ENCODE results near the gene CHRNB2. TPM values are rescaled to one million over a fixed set of nuclear protein-coding genes. Genes with fewer than 3 reads are reported as not detected.

Gene CHRNB2
- total and polyA plus RNA-seq, 10 donors = 0.03 to 0.32 (median 0.18) TPM; not detected in 7

- intact Hi-C loops (cut with DNase I; ENCODE audit: low total_unique reads) = no loop called here
- Histone ChIP-seq H3K9me3 (no peaks in the 10 kb centered on the region), H3K27me3 (replicated peaks in 1 of 7) (no peaks in the 10 kb centered on the region), H3K36me3 (peaks cover 0 to 11% (median 2%) of the 10 kb centered on the region in 6 donors), H3K4me3 (no peak overlapping the region), H3K27ac (no peak overlapping the region), H3K4me1 (peaks cover 9 to 62% (median 22%) of the 10 kb centered on the region in 6 donors)
- no peak for DNase-seq
- 97 to 100% (median 98%) methylated on average over 4 of the region's 4 CpGs for WGBS, 5 donors
- no peak for TF ChIP-seq POLR2AphosphoS5 (IDR thresholded peaks at IDR 0.05)
- no peak for TF ChIP-seq POLR2A (IDR thresholded peaks at IDR 0.05)
- TF ChIP-seq, protein P1, sequence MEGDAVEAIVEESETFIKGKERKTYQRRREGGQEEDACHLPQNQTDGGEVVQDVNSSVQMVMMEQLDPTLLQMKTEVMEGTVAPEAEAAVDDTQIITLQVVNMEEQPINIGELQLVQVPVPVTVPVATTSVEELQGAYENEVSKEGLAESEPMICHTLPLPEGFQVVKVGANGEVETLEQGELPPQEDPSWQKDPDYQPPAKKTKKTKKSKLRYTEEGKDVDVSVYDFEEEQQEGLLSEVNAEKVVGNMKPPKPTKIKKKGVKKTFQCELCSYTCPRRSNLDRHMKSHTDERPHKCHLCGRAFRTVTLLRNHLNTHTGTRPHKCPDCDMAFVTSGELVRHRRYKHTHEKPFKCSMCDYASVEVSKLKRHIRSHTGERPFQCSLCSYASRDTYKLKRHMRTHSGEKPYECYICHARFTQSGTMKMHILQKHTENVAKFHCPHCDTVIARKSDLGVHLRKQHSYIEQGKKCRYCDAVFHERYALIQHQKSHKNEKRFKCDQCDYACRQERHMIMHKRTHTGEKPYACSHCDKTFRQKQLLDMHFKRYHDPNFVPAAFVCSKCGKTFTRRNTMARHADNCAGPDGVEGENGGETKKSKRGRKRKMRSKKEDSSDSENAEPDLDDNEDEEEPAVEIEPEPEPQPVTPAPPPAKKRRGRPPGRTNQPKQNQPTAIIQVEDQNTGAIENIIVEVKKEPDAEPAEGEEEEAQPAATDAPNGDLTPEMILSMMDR (IDR thresholded peaks at IDR 0.05 in 8 of 11, conservative IDR thresholded peaks at IDR 0.05 in 3 of 11) = no peak
These were observed 46.7 kb downstream of the CHRNB2 start for GRCh38 chr1:154614247-154614646.

DNA sequence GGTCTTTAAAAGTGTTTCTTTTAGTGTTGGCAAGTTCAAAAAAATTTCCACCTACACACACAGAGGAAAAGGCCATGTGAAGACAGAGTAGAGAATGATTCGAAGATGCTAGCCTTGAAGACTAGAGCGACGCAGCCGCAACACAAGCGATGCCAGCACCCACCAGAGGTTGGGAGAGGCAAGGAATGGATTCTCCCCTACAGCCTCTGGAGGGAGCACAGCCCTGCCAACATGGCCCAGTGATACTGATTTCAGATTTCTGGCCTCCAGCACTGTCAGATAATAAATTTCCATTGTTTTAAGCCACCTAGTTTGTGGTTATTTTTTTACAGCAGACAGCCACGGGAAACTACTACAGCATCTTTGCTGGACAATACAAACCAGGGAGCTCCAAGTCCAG is 47.3 kb downstream of the CHRNB2 start:
- intact Hi-C loops (cut with DNase I; ENCODE audit: low total_unique reads) = no loop called here

DNA sequence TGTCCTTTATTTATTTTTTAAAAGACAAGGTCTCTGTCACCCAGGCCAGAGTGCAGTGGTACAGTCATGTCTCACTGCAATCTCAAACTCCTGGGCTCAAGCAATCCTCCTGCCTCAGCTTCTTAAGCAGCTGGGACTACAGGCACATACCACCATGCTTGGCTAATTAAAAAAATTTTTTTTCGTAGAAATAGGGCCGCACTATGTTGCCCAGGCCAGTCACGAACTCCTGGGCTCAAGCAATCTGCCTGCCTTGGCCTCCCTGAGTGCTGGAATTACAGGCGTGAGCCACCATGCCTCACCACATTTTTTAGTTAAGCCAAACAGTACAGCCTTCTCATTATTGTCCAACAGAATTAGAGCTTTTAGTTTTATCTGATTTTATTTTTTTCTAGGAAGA is 47.8 kb downstream of the CHRNB2 start:
- no peak for DNase-seq
- H3K27ac ChIP-seq = no peak overlapping the region
- H3K9me3 ChIP-seq = no peaks in the 10 kb centered on the region
- intact Hi-C loops (cut with DNase I; ENCODE audit: low total_unique reads) = no loop called here
- H3K4me1 ChIP-seq = peaks cover 0 to 61% (median 20%) of the 10 kb centered on the region in 6 donors
- H3K27me3 ChIP-seq (replicated peaks in 1 of 7) = no peaks in the 10 kb centered on the region
- peaks cover 0 to 11% (median 2%) of the 10 kb centered on the region in 6 donors for H3K36me3 ChIP-seq
- 92 to 99% (median 97%) methylated on average over 4 of the region's 4 CpGs for WGBS, 5 donors
- TF ChIP-seq, protein P1 (IDR thresholded peaks at IDR 0.05 in 8 of 11, conservative IDR thresholded peaks at IDR 0.05 in 3 of 11) = no peak
- no peak for TF ChIP-seq POLR2AphosphoS5 (IDR thresholded peaks at IDR 0.05)
- TF ChIP-seq POLR2A (IDR thresholded peaks at IDR 0.05) = no peak
- no peak overlapping the region for H3K4me3 ChIP-seq

More for the DNA sequence above, 47.3 kb downstream of the CHRNB2 start:
- H3K36me3 ChIP-seq = peaks cover 0 to 11% (median 2%) of the 10 kb centered on the region in 6 donors
- no peaks in the 10 kb centered on the region for H3K9me3 ChIP-seq
- H3K27ac ChIP-seq = no peak overlapping the region
- peaks cover 2 to 62% (median 21%) of the 10 kb centered on the region in 6 donors for H3K4me1 ChIP-seq
- H3K4me3 ChIP-seq = no peak overlapping the region
- no peaks in the 10 kb centered on the region for H3K27me3 ChIP-seq (replicated peaks in 1 of 7)
- WGBS, 5 donors = 78 to 88% (median 84%) methylated on average over 6 of the region's 6 CpGs
- no peak for DNase-seq
- TF ChIP-seq POLR2AphosphoS5 (IDR thresholded peaks at IDR 0.05) (no peak), POLR2A (IDR thresholded peaks at IDR 0.05) (no peak)
- TF ChIP-seq, protein P1 (IDR thresholded peaks at IDR 0.05 in 8 of 11, conservative IDR thresholded peaks at IDR 0.05 in 3 of 11) = no peak

- H3K9me3 ChIP-seq = no peaks in the 10 kb centered on the region
- intact Hi-C loops (cut with DNase I; ENCODE audit: low total_unique reads) = no loop called here
- H3K27me3 ChIP-seq (replicated peaks in 1 of 7) = no peaks in the 10 kb centered on the region
- no peak overlapping the region for H3K4me3 ChIP-seq
- H3K27ac ChIP-seq = no peak overlapping the region
- H3K36me3 ChIP-seq = peaks cover 0 to 13% (median 2%) of the 10 kb centered on the region in 6 donors
- no peak for DNase-seq
- peaks cover 0 to 61% (median 14%) of the 10 kb centered on the region in 6 donors for H3K4me1 ChIP-seq
- no peak for TF ChIP-seq POLR2A (IDR thresholded peaks at IDR 0.05)
- TF ChIP-seq, protein P1 (IDR thresholded peaks at IDR 0.05 in 8 of 11, conservative IDR thresholded peaks at IDR 0.05 in 3 of 11) = no peak
- TF ChIP-seq POLR2AphosphoS5 (IDR thresholded peaks at IDR 0.05) = no peak
- 86 to 95% (median 92%) methylated on average over 5 of the region's 5 CpGs for WGBS, 5 donors
These were observed 49.2 kb downstream of the CHRNB2 start for GRCh38 chr1:154616659-154617345.

Data from spleen (tissue), 11 donors.